NCI-H1436 treated with DMSO at 0.1 percent for 48 hours (cell line): Measurements from ENCODE around the gene RNF208.

Experiments used
- DNase-seq: peaks from one replicate; lab custom pipeline; 2025; lab: John Stamatoyannopoulos, UW

RNF208 gene

GRCh38 chr9:137191691-137192447 is 30.2 kb downstream of the RNF208 start:
- no peak for DNase-seq

GRCh38 chr9:137191245-137191644 is 30.8 kb downstream of the RNF208 start:
- DNase-seq = no peak

- DNase-seq = no peak
Observed at GRCh38 chr9:137190315-137190856, 31.7 kb downstream of the RNF208 start.

- no peak for DNase-seq
Observed at GRCh38 chr9:137189297-137190295, 32.4 kb downstream of the RNF208 start.

GRCh38 chr9:137188490-137189296 is 33.3 kb downstream of the RNF208 start, which contains the start of the genes ANAPC2 and SSNA1:
ANAPC2 (minus strand) TSS chr9:137188560; CDS start chr9:137188532, 28 bp downstream.
SSNA1 (plus strand) TSS chr9:137188676; CDS start chr9:137188727, 51 bp downstream.
- DNase-seq = peak; percentile 58

- DNase-seq = no peak
Observed at GRCh38 chr9:137188086-137188489, 34.0 kb downstream of the RNF208 start.

- no peak for DNase-seq
Observed at GRCh38 chr9:137187386-137187785, 34.7 kb downstream of the RNF208 start.

GRCh38 chr9:137186385-137186784 is 35.7 kb downstream of the RNF208 start:
- no peak for DNase-seq

GRCh38 chr9:137185921-137186320 is 36.1 kb downstream of the RNF208 start:
- no peak for DNase-seq

- no peak for DNase-seq
Observed at GRCh38 chr9:137184881-137185660, 37.0 kb downstream of the RNF208 start.

GRCh38 chr9:137183980-137184595 is 38.0 kb downstream of the RNF208 start:
- DNase-seq = no peak

GRCh38 chr9:137182836-137183235 is 39.2 kb downstream of the RNF208 start:
- DNase-seq = no peak

- no peak for DNase-seq
Observed at GRCh38 chr9:137181680-137182079, 40.4 kb downstream of the RNF208 start.

- DNase-seq = no peak
Observed at GRCh38 chr9:137180491-137180890, 41.5 kb downstream of the RNF208 start.

- no peak for DNase-seq
Observed at GRCh38 chr9:137179761-137180160, 42.3 kb downstream of the RNF208 start.

- DNase-seq = no peak
Observed at GRCh38 chr9:137178939-137179630, 43.0 kb downstream of the RNF208 start.

- DNase-seq = no peak
Observed at GRCh38 chr9:137178201-137178938, 43.7 kb downstream of the RNF208 start.

GRCh38 chr9:137176302-137177182 is 45.5 kb downstream of the RNF208 start:
- DNase-seq = no peak
